Body of pancreas (tissue), 4 donors: Measurements from ENCODE around the gene ACAP3. TPM values are rescaled to one million over a fixed set of nuclear protein-coding genes. Genes with fewer than 3 reads are reported as not detected.
A peak's percentile ranks its signal among the peaks of the same experiment; 100 is the strongest.

Source experiments
- ATAC-seq: fragments of 150-250 bp; one replicate; pipeline ENCODE4 v1.9.1; 2016
- DNase-seq, 4 donors: peaks; one replicate each; pipeline ENCODE4 v3.0.0-alpha.2; 2019
- H3K27ac ChIP-seq, 4 donors: fragments of 200-600 bp; sonication (generic); 1 replicate in 3 of 4; 2 replicates in 1 of 4; pipeline versions ENCODE4 v1.5.1 to v1.6.1; 2016 to 2019; ENCODE audit warnings: mild to moderate bottlenecking in 1 of 4, mixed read lengths in 1 of 4, moderate library complexity in 1 of 4
- H3K27me3 ChIP-seq, 2 donors: fragments of 200-600 bp; sonication (generic); one replicate each; pipeline ENCODE4 v1.6.0; 2016; ENCODE audit warnings: mild to moderate bottlenecking in 1 of 2
- H3K36me3 ChIP-seq, 2 donors: fragments of 200-600 bp; sonication (generic); replicated peaks in 1 of 2; 2 replicates each; pipeline ENCODE4 v1.5.1; 2016; ENCODE audit warnings: low read depth in 2 of 2; ENCODE audit not compliant: insufficient read depth in 1 of 2
- H3K4me1 ChIP-seq: fragments of 200-600 bp; sonication (generic); one replicate; pipeline ENCODE4 v1.6.0; 2016
- H3K4me3 ChIP-seq, 2 donors: fragments of 200-600 bp; sonication (generic); 1 replicate in 1 of 2; 2 replicates in 1 of 2; pipeline ENCODE4 v1.5.1; 2016 to 2019
- H3K9me3 ChIP-seq, 3 donors: fragments of 200-600 bp; sonication (generic); 1 replicate in 2 of 3; 2 replicates in 1 of 3; pipeline ENCODE4 v1.5.1; 2016
- POLR2A ChIP-seq, 3 donors: fragments of 450-650 bp; IDR thresholded peaks; one replicate each; pipeline ENCODE4 v1.6.1; 2016; ENCODE audit warnings: antibody characterized with exemption in 3 of 3, mild to moderate bottlenecking in 2 of 3
- WGBS, 2 donors: methylation state at CpG; one replicate each; pipeline ENCODE4 v1.1.5; 2017; 5-methylcytosine and 5-hydroxymethylcytosine counted together
- intact Hi-C: fragments of 100-400 bp; cut with DNase I; formaldehyde crosslinking; loops from one replicate; pipeline ENCODE4 v1.15.1; 2023
- total RNA-seq, 2 donors: library from RNA; depleted of rRNA; stranded (reverse); fragments of >200 nt; gene quantifications; one replicate each; pipeline ENCODE4 v1.1.0, GENCODE V29; 2016
- TF ChIP-seq, protein P1 (sequence below), 7 experiments: fragments of 450-650 bp in 4 of 7; fragments of 200-600 bp in 3 of 7; sonication (generic) in 3 of 7; IDR thresholded peaks; one replicate each; pipeline ENCODE4 v1.5.1; 2016 to 2019; ENCODE audit warnings: antibody characterized with exemption in 7 of 7

Gene ACAP3
- total RNA-seq, 2 donors from 2014 or later: 37.9 to 53.7 TPM

DNA sequence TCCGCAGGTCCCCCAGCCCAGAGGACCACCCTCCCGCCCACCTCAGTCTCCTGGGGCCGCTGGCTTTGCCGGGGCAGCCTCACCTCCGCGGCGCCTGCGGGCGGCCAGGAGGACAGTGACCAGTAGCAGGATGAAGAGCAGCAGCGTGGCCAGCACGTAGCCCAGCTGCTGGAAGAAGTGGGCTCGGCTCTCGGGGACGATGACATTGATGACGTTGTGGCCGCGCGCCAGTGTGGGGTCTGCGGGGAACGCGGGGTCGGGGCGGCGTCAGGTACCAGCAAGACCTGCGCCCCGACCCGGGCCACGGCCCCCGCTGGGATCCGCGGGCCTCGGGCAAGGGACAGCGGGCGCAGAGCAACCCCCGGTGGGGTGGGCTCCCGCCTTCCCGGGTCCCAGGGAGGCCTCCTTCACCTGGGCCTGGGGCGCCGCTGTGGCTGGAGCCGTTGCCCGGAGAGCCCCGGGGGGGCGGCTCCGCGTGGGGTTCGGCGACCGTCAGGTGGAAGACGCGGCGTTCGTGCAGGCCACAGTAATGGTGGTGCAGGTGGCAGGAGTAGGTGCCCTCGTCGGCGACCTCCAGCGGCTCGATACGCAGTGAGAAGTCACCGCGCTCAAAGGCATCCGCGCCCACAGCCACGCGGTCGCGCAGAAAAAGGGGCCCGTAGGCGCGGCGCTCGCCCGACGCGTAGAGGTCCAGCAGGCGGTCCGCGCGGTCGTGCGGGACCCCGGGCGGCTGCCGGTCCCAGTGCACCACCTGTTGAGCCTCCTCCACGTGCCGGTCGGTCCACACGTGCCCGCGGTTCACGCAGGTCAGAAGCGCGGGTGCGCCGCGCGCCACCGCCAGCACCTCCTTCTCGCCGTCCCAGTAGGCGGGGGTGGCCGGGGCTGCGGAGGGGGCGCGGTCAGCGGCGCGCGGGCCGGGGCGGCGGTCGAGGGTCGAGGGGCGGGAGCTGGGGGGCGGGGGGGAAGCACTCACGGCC lies 46.8 kb upstream of the ACAP3 start:
- Histone ChIP-seq H3K27ac (no peak overlapping the region), H3K4me3 (no peak overlapping the region), H3K36me3 (no peaks in the 10 kb centered on the region), H3K9me3 (no peaks in the 10 kb centered on the region), H3K27me3 (peaks cover 0 to 32% of the 10 kb centered on the region in 2 donors), H3K4me1 (peaks cover 22% of the 10 kb centered on the region)
- TF ChIP-seq POLR2A (IDR thresholded peaks at IDR 0.05): no peak
- TF ChIP-seq, protein P1, sequence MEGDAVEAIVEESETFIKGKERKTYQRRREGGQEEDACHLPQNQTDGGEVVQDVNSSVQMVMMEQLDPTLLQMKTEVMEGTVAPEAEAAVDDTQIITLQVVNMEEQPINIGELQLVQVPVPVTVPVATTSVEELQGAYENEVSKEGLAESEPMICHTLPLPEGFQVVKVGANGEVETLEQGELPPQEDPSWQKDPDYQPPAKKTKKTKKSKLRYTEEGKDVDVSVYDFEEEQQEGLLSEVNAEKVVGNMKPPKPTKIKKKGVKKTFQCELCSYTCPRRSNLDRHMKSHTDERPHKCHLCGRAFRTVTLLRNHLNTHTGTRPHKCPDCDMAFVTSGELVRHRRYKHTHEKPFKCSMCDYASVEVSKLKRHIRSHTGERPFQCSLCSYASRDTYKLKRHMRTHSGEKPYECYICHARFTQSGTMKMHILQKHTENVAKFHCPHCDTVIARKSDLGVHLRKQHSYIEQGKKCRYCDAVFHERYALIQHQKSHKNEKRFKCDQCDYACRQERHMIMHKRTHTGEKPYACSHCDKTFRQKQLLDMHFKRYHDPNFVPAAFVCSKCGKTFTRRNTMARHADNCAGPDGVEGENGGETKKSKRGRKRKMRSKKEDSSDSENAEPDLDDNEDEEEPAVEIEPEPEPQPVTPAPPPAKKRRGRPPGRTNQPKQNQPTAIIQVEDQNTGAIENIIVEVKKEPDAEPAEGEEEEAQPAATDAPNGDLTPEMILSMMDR (IDR thresholded peaks at IDR 0.05): no peak
- DNase-seq: peak in 1 of 4 donors; percentile 14
- no peak for ATAC-seq
- intact Hi-C loops: no loop called here
- 8% methylated on average over 89 of the region's 116 CpGs; no CpG with 5 or more reads in 1 of the 2 donors for WGBS, 2 donors

DNA sequence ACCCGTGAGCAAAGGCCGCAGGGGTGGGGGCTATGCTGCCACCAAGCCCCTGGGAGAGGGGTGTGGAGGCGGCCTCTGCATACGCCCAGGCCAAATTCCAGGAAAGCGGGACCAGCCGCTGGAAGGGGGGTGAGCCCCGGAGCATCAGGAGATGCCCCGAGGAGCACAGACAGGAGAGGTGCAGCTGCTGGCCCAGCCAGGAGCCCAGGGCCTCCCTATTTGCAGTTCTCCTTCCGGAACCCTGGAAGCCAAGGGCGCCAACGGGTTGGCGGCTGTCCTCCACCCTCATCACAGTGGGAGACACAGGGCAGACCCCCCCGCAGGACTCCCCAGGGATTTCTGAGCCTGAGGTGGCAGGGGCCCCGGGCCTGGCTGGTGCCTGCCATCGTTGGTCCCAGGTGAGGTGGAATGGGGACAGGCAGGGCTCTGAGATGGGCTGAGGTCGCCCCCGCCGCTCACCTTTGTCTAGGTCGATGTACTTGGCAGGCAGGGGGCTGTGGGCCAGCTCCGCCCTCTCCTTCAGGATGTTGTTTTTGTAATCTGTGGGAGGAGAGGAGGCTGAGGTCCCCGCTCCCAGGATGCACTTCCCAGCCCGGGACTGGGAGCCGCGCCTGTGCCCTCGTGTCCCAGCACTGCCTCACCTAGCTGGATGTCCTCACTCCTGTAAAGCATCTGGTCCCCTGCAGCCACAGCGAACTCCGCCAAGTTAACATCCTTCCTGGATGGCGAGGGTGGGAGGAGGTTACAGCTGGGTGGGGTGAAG lies 45.8 kb upstream of the ACAP3 start:
- Histone ChIP-seq H3K4me1 (peaks cover 22% of the 10 kb centered on the region), H3K27me3 (peaks cover 0 to 32% of the 10 kb centered on the region in 2 donors), H3K9me3 (no peaks in the 10 kb centered on the region), H3K27ac (no peak overlapping the region), H3K4me3 (no peak overlapping the region), H3K36me3 (no peaks in the 10 kb centered on the region)
- DNase-seq (peak in 1 of 4 donors; percentile 27), ATAC-seq (no peak)
- intact Hi-C loops: no loop called here
- WGBS, 2 donors: 11 to 17% methylated on average over 3 to 28 of the region's 28 CpGs
- no peak for TF ChIP-seq POLR2A (IDR thresholded peaks at IDR 0.05)
- TF ChIP-seq, protein P1 (IDR thresholded peaks at IDR 0.05): no peak

DNA sequence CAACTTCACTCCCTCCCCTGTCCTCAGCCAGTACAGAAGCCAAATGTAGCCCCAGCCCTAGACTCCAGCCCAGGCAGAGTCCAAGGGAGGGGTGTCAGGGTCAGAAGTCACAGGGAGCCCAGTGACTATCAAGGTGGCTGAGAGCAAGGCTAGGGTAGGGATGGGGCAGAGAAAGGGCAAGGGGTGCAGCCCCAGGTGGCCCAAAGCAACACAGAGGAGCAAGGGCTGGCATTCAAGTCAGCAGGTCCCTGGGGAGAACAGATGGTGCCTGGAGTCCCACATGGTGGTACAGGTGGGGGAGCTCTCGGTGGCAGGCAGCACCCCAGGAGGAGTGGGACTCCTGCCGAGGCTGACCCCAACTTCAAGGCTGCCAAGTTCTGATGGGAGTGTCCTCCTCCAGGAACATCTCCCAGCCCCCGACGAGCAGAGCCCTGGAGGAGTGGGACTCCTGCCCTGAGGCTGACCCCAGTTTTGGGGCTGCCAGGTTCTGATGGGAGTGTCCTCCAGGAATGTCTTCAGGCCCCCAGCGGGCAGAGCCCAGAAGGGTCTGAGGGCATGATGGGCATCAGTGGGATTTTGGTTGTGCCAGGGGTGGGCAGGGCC lies 45.2 kb upstream of the ACAP3 start:
- 17% methylated on average over 4 of the region's 5 CpGs; no CpG with 5 or more reads in 1 of the 2 donors for WGBS, 2 donors
- H3K36me3 ChIP-seq: no peaks in the 10 kb centered on the region
- ATAC-seq (no peak), DNase-seq (no peak)
- intact Hi-C loops: no loop called here
- H3K9me3 ChIP-seq: no peaks in the 10 kb centered on the region
- H3K27me3 ChIP-seq: peaks cover 0 to 27% of the 10 kb centered on the region in 2 donors
- H3K27ac ChIP-seq: no peak overlapping the region
- no peak for TF ChIP-seq POLR2A (IDR thresholded peaks at IDR 0.05)
- TF ChIP-seq, protein P1 (IDR thresholded peaks at IDR 0.05): no peak
- peaks cover 27% of the 10 kb centered on the region for H3K4me1 ChIP-seq
- H3K4me3 ChIP-seq: no peak overlapping the region

DNA sequence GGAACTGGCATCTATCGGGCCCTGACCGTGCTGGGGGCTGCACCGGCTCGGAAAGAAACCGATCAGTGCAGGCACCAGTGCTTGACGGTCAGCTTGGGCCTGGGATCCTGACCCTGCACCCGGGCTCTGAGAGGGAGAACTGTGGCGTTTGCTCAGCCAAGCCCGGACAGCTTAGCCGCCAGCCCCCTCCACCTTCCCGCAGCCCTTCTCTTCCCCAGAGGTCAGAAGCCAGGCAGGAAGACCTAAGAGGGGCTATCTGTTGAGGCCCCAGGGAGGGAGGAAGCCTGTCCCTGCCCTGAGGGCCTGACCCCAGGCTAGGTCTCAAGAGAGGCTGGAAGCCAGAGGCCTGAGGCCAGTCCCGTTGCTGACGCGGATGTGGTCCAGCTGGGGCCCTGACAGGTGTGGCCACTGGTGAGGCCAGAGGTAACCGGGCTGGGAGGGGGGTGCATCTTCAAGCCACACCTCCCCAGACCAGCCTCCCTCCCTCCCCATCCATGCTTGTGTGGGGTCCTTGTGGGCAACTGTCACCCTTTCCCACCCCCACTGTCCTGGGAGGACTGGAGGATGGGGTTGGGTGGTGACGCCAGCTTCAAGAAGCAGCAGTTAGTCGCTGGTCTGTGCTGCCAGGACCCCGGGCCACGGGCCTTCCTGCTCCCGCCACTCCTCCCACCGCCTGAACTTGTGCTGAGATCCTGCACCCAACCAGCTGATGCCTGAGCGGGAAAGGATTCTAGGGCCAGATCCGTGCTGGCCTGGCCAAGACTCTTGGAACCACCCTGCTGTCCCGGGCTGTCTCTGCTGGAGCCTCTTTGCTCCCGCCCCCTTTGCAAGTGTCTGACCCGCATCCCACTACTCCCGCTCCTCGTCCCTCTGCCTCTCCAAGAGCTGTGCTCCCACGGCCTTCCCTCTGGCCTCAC lies 44.0 kb upstream of the ACAP3 start:
- H3K36me3 ChIP-seq: no peaks in the 10 kb centered on the region
- no peak for DNase-seq
- no peaks in the 10 kb centered on the region for H3K9me3 ChIP-seq
- intact Hi-C loops: no loop called here
- H3K27ac ChIP-seq: no peak overlapping the region
- TF ChIP-seq, protein P1 (IDR thresholded peaks at IDR 0.05): no peak
- no peak for TF ChIP-seq POLR2A (IDR thresholded peaks at IDR 0.05)
- peaks cover 38% of the 10 kb centered on the region for H3K4me1 ChIP-seq
- peaks cover 0 to 27% of the 10 kb centered on the region in 2 donors for H3K27me3 ChIP-seq
- ATAC-seq: no peak
- 65 to 67% methylated on average over 15 to 28 of the region's 29 CpGs for WGBS, 2 donors
- no peak overlapping the region for H3K4me3 ChIP-seq
